HG03521 (cell line): ENCODE results near the gene GINS3.

Source experiments
- ATAC-seq: cut with Tn5 transposase; IDR thresholded peaks from one replicate; pipeline ENCODE4 v1.9.1; 2021; ENCODE audit warnings: mild to moderate bottlenecking, moderate library complexity; ENCODE audit not compliant: unreplicated experiment

Gene GINS3

GRCh38 chr16:58422809-58423208, 30.5 kb downstream of the GINS3 start:
- ATAC-seq: no peak

- no peak for ATAC-seq
Observed at GRCh38 chr16:58425245-58425644, 33.0 kb downstream of the GINS3 start.

GRCh38 chr16:58425756-58426494, 33.7 kb downstream of the GINS3 start:
- peak; percentile 73 for ATAC-seq

GRCh38 chr16:58426966-58427365, 34.7 kb downstream of the GINS3 start:
- ATAC-seq: no peak

- no peak for ATAC-seq
Observed at GRCh38 chr16:58428621-58429542, 36.6 kb downstream of the GINS3 start.

- ATAC-seq: no peak
Observed at GRCh38 chr16:58430718-58431117, 38.4 kb downstream of the GINS3 start.

- ATAC-seq: no peak
Observed at GRCh38 chr16:58433569-58433951, 41.3 kb downstream of the GINS3 start.

- no peak for ATAC-seq
Observed at GRCh38 chr16:58435779-58436178, 43.5 kb downstream of the GINS3 start.

GRCh38 chr16:58440131-58440530, 47.9 kb downstream of the GINS3 start:
- ATAC-seq: no peak

GRCh38 chr16:58442547-58442946, 50.3 kb downstream of the GINS3 start:
- no peak for ATAC-seq

GRCh38 chr16:58443783-58444182, 51.5 kb downstream of the GINS3 start:
- ATAC-seq: no peak

- no peak for ATAC-seq
Observed at GRCh38 chr16:58444265-58444664, 52.0 kb downstream of the GINS3 start.

- ATAC-seq: no peak
Observed at GRCh38 chr16:58448890-58449289, 56.6 kb downstream of the GINS3 start.

- no peak for ATAC-seq
Observed at GRCh38 chr16:58449306-58449705, 57.0 kb downstream of the GINS3 start.

- no peak for ATAC-seq
Observed at GRCh38 chr16:58449768-58450167, 57.5 kb downstream of the GINS3 start.

- no peak for ATAC-seq
Observed at GRCh38 chr16:58450590-58450989, 58.3 kb downstream of the GINS3 start.

- ATAC-seq: no peak
Observed at GRCh38 chr16:58451265-58451689, 59.0 kb downstream of the GINS3 start.

- ATAC-seq: no peak
Observed at GRCh38 chr16:58451945-58452401, 59.7 kb downstream of the GINS3 start.

- no peak for ATAC-seq
Observed at GRCh38 chr16:58452640-58453039, 60.4 kb downstream of the GINS3 start.

- ATAC-seq: no peak
Observed at GRCh38 chr16:58454178-58454577, 61.9 kb downstream of the GINS3 start.

- ATAC-seq: no peak
Observed at GRCh38 chr16:58454856-58455255, 62.6 kb downstream of the GINS3 start.
